ENCODE results near the gene YES1.

The YES1 gene

GRCh38 chr18:845152-845819 is 33.2 kb upstream of the YES1 start (continued):
- no peak for TF ChIP-seq ZNF223 (tag by site-specific recombination; IDR thresholded peaks at IDR 0.05)

- H3K36me3 ChIP-seq (ENCODE audit: control insufficient read depth in 2 of 2, insufficient read depth in 1 of 2, low read length in 2 of 2) = no peaks in the 10 kb centered on the region
- no peak overlapping the region for H3K4me3 ChIP-seq (ENCODE audit: low read depth, low read length)
- ChIA-PET POLR2A (no interaction called here), CTCF (interaction anchor here (0.5 to 4.4 kb wide), 12 partner anchors 8 to 222 kb away, joined by 3 to 64 read pairs (median 4); partner anchors contain the start of gene TYMS)
- no peak overlapping the region for H3K27ac ChIP-seq (ENCODE audit: extremely low read depth, low read depth, low read length)
- H3K9me3 ChIP-seq (ENCODE audit: control insufficient read depth, insufficient read depth, low read depth, low read length) = no peaks in the 10 kb centered on the region
- 0 out of 2 replicates have a peak, but pooled peaks cover 3% of the 10 kb centered on the region for H3K4me1 ChIP-seq (ENCODE audit: control insufficient read depth, insufficient read depth, low read length)
- TF ChIP-seq ZNF423 (tag by site-specific recombination; IDR thresholded peaks at IDR 0.05) (no peak), ZNF513 (tag by site-specific recombination; IDR thresholded peaks at IDR 0.05) (no peak), ZBTB8A (tag by site-specific recombination; IDR thresholded peaks at IDR 0.05) (no peak)
These were observed 29.8 kb upstream of the YES1 start for GRCh38 chr18:841647-842370.

- no peaks in the 10 kb centered on the region for H3K36me3 ChIP-seq (ENCODE audit: control insufficient read depth in 2 of 2, insufficient read depth in 1 of 2, low read length in 2 of 2)
- H3K9me3 ChIP-seq (ENCODE audit: control insufficient read depth, insufficient read depth, low read depth, low read length) = no peaks in the 10 kb centered on the region
- no peak overlapping the region for H3K4me3 ChIP-seq (ENCODE audit: low read depth, low read length)
- 0 out of 2 replicates have a peak, but pooled peaks cover 3% of the 10 kb centered on the region for H3K4me1 ChIP-seq (ENCODE audit: control insufficient read depth, insufficient read depth, low read length)
- POLR2A ChIA-PET = no interaction called here
- CTCF ChIA-PET = interaction anchor here (0.6 to 4.4 kb wide), 20 partner anchors 8 to 274 kb away, joined by 3 to 64 read pairs (median 7); partner anchors contain the start of gene ENOSF1
- TF ChIP-seq ZNF768 (tag by site-specific recombination; IDR thresholded peaks at IDR 0.05) (no peak), MYNN (tag by site-specific recombination; IDR thresholded peaks at IDR 0.05; ENCODE audit: borderline replicate concordance) (no peak), ZNF747 (tag by site-specific recombination; IDR thresholded peaks at IDR 0.05) (no peak), ZNF366 (tag by site-specific recombination; conservative IDR thresholded peaks at IDR 0.05) (no peak), RBAK (tag by site-specific recombination; IDR thresholded peaks at IDR 0.05) (no peak), ZNF544 (tag by site-specific recombination; IDR thresholded peaks at IDR 0.05) (no peak), ZNF473 (tag by site-specific recombination; IDR thresholded peaks at IDR 0.05) (no peak), ZNF221 (tag by site-specific recombination; IDR thresholded peaks at IDR 0.05; ENCODE audit: borderline replicate concordance) (no peak), HOXD13 (CRISPR knock-in tag; IDR thresholded peaks at IDR 0.05; ENCODE audit: borderline replicate concordance) (no peak)
- no peak overlapping the region for H3K27ac ChIP-seq (ENCODE audit: extremely low read depth, low read depth, low read length)
These were observed 28.5 kb upstream of the YES1 start for GRCh38 chr18:840516-840915.

- no peak overlapping the region for H3K27ac ChIP-seq (ENCODE audit: extremely low read depth, low read depth, low read length)
- TF ChIP-seq ZNF18 (tag by site-specific recombination; IDR thresholded peaks at IDR 0.05) = no peak
- no peak for TF ChIP-seq ZNF132 (tag by site-specific recombination; IDR thresholded peaks at IDR 0.05; ENCODE audit: borderline replicate concordance)
- TF ChIP-seq SCRT1 (tag by site-specific recombination; IDR thresholded peaks at IDR 0.05; ENCODE audit: borderline replicate concordance) = no peak
- TF ChIP-seq ZNF449 (tag by site-specific recombination; IDR thresholded peaks at IDR 0.05) = no peak
- TF ChIP-seq ZNF404 (tag by site-specific recombination; IDR thresholded peaks at IDR 0.05) = no peak
- TF ChIP-seq ZNF580 (tag by site-specific recombination; IDR thresholded peaks at IDR 0.05) = no peak
- TF ChIP-seq ZNF157 (tag by site-specific recombination; IDR thresholded peaks at IDR 0.05) = no peak
- TF ChIP-seq ZNF792 (tag by site-specific recombination; IDR thresholded peaks at IDR 0.05) = no peak
- no peak for TF ChIP-seq ZNF747 (tag by site-specific recombination; IDR thresholded peaks at IDR 0.05)
- TF ChIP-seq ZNF169 (tag by site-specific recombination; IDR thresholded peaks at IDR 0.05) = no peak
- TF ChIP-seq ZNF776 (tag by site-specific recombination; IDR thresholded peaks at IDR 0.05; ENCODE audit: borderline replicate concordance) = no peak
- no peaks in the 10 kb centered on the region for H3K36me3 ChIP-seq (ENCODE audit: control insufficient read depth in 2 of 2, insufficient read depth in 1 of 2, low read length in 2 of 2)
- no peak overlapping the region for H3K4me3 ChIP-seq (ENCODE audit: low read depth, low read length)
- no peaks in the 10 kb centered on the region for H3K9me3 ChIP-seq (ENCODE audit: control insufficient read depth, insufficient read depth, low read depth, low read length)
- no peaks in the 10 kb centered on the region for H3K4me1 ChIP-seq (ENCODE audit: control insufficient read depth, insufficient read depth, low read length)
- POLR2A ChIA-PET = no interaction called here
- CTCF ChIA-PET = interaction anchor here (0.5 to 4.4 kb wide), 58 partner anchors 8 to 1743 kb away, joined by 3 to 64 read pairs (median 4); partner anchors contain the start of gene ENOSF1
These were observed 28.0 kb upstream of the YES1 start for GRCh38 chr18:840023-840408.
